ENCODE data around the gene CTNS.

Gene CTNS

GRCh38 chr17:3636154-3636907, at the start of gene CTNS, which contains the start of gene SHPK:
Gene CTNS, plus strand, starts transcription at chr17:3636760. Its CDS starts 3,447 bp downstream, at chr17:3640207.
Gene SHPK, minus strand, starts transcription at chr17:3636250. Its CDS starts 31 bp downstream, at chr17:3636219.
- Histone ChIP-seq H3K9ac (ENCODE audit: low read length in 5 of 5) (peak within 1 kb of the TSS; percentile 26 to 93 (median 84)), H3K9me3 (ENCODE audit: control insufficient read depth in 5 of 5, low read length in 5 of 5) (no peaks in the 10 kb centered on the region), H3K4me1 (ENCODE audit: control insufficient read depth in 5 of 5, insufficient read depth in 5 of 5, low read length in 5 of 5) (peaks cover 2 to 45% (median 33%) of the 10 kb centered on the region in 5 donors), H3K27me3 (ENCODE audit: control insufficient read depth in 5 of 5, insufficient read depth in 4 of 5, low read length in 5 of 5) (no peaks in the 10 kb centered on the region), H3K36me3 (ENCODE audit: control insufficient read depth in 5 of 5, insufficient read depth in 5 of 5, low read length in 5 of 5) (peaks cover 0 to 22% (median 13%) of the 10 kb centered on the region in 5 donors), H3K4me3 (ENCODE audit: low read depth in 1 of 5, low read length in 5 of 5) (peak within 1 kb of the TSS; percentile 74 to 97 (median 92)), H3K27ac (ENCODE audit: low read depth, low read length) (peak within 1 kb of the TSS; percentile 91)

- Histone ChIP-seq H3K27me3 (ENCODE audit: control insufficient read depth in 5 of 5, insufficient read depth in 4 of 5, low read length in 5 of 5) (no peaks in the 10 kb centered on the region), H3K4me1 (ENCODE audit: control insufficient read depth in 5 of 5, insufficient read depth in 5 of 5, low read length in 5 of 5) (peaks cover 0 to 12% (median 4%) of the 10 kb centered on the region in 5 donors), H3K4me3 (ENCODE audit: low read depth in 1 of 5, low read length in 5 of 5) (no peak overlapping the region), H3K36me3 (ENCODE audit: control insufficient read depth in 5 of 5, insufficient read depth in 5 of 5, low read length in 5 of 5) (peaks cover 0 to 75% (median 63%) of the 10 kb centered on the region in 5 donors), H3K27ac (ENCODE audit: low read depth, low read length) (no peak overlapping the region), H3K9me3 (ENCODE audit: control insufficient read depth in 5 of 5, low read length in 5 of 5) (no peaks in the 10 kb centered on the region), H3K9ac (ENCODE audit: low read length in 5 of 5) (no peak overlapping the region)
Measured at GRCh38 chr17:3589784-3590183, 46.8 kb upstream of the CTNS start.

GRCh38 chr17:3590231-3590630, 46.3 kb upstream of the CTNS start:
- H3K4me3 ChIP-seq (ENCODE audit: low read depth in 1 of 5, low read length in 5 of 5): no peak overlapping the region
- H3K27me3 ChIP-seq (ENCODE audit: control insufficient read depth in 5 of 5, insufficient read depth in 4 of 5, low read length in 5 of 5): no peaks in the 10 kb centered on the region
- no peaks in the 10 kb centered on the region for H3K9me3 ChIP-seq (ENCODE audit: control insufficient read depth in 5 of 5, low read length in 5 of 5)
- peaks cover 0 to 16% (median 7%) of the 10 kb centered on the region in 5 donors for H3K4me1 ChIP-seq (ENCODE audit: control insufficient read depth in 5 of 5, insufficient read depth in 5 of 5, low read length in 5 of 5)
- no peak overlapping the region for H3K9ac ChIP-seq (ENCODE audit: low read length in 5 of 5)
- no peak overlapping the region for H3K27ac ChIP-seq (ENCODE audit: low read depth, low read length)
- H3K36me3 ChIP-seq (ENCODE audit: control insufficient read depth in 5 of 5, insufficient read depth in 5 of 5, low read length in 5 of 5): peaks cover 0 to 74% (median 61%) of the 10 kb centered on the region in 5 donors

- peaks cover 0 to 73% (median 58%) of the 10 kb centered on the region in 5 donors for H3K36me3 ChIP-seq (ENCODE audit: control insufficient read depth in 5 of 5, insufficient read depth in 5 of 5, low read length in 5 of 5)
Measured at GRCh38 chr17:3590768-3591167, 45.8 kb upstream of the CTNS start.

GRCh38 chr17:3592216-3592860, 44.2 kb upstream of the CTNS start:
- peaks cover 0 to 67% (median 47%) of the 10 kb centered on the region in 5 donors for H3K36me3 ChIP-seq (ENCODE audit: control insufficient read depth in 5 of 5, insufficient read depth in 5 of 5, low read length in 5 of 5)
- no peaks in the 10 kb centered on the region for H3K27me3 ChIP-seq (ENCODE audit: control insufficient read depth in 5 of 5, insufficient read depth in 4 of 5, low read length in 5 of 5)
- H3K4me1 ChIP-seq (ENCODE audit: control insufficient read depth in 5 of 5, insufficient read depth in 5 of 5, low read length in 5 of 5): peaks cover 0 to 23% (median 7%) of the 10 kb centered on the region in 5 donors
- H3K9me3 ChIP-seq (ENCODE audit: control insufficient read depth in 5 of 5, low read length in 5 of 5): no peaks in the 10 kb centered on the region
- H3K9ac ChIP-seq (ENCODE audit: low read length in 5 of 5): no peak overlapping the region
- no peak overlapping the region for H3K4me3 ChIP-seq (ENCODE audit: low read depth in 1 of 5, low read length in 5 of 5)
- H3K27ac ChIP-seq (ENCODE audit: low read depth, low read length): no peak overlapping the region

More at GRCh38 chr17:3590768-3591167, 45.8 kb upstream of the CTNS start:
- no peak overlapping the region for H3K4me3 ChIP-seq (ENCODE audit: low read depth in 1 of 5, low read length in 5 of 5)
- H3K27ac ChIP-seq (ENCODE audit: low read depth, low read length): no peak overlapping the region
- H3K9me3 ChIP-seq (ENCODE audit: control insufficient read depth in 5 of 5, low read length in 5 of 5): no peaks in the 10 kb centered on the region
- peaks cover 0 to 21% (median 7%) of the 10 kb centered on the region in 5 donors for H3K4me1 ChIP-seq (ENCODE audit: control insufficient read depth in 5 of 5, insufficient read depth in 5 of 5, low read length in 5 of 5)
- H3K9ac ChIP-seq (ENCODE audit: low read length in 5 of 5): no peak overlapping the region
- H3K27me3 ChIP-seq (ENCODE audit: control insufficient read depth in 5 of 5, insufficient read depth in 4 of 5, low read length in 5 of 5): no peaks in the 10 kb centered on the region

GRCh38 chr17:3593384-3593783, 43.2 kb upstream of the CTNS start:
- Histone ChIP-seq H3K9ac (ENCODE audit: low read length in 5 of 5) (no peak overlapping the region), H3K9me3 (ENCODE audit: control insufficient read depth in 5 of 5, low read length in 5 of 5) (no peaks in the 10 kb centered on the region), H3K4me3 (ENCODE audit: low read depth in 1 of 5, low read length in 5 of 5) (no peak overlapping the region), H3K4me1 (ENCODE audit: control insufficient read depth in 5 of 5, insufficient read depth in 5 of 5, low read length in 5 of 5) (peaks cover 0 to 23% (median 7%) of the 10 kb centered on the region in 5 donors), H3K27ac (ENCODE audit: low read depth, low read length) (no peak overlapping the region), H3K27me3 (ENCODE audit: control insufficient read depth in 5 of 5, insufficient read depth in 4 of 5, low read length in 5 of 5) (no peaks in the 10 kb centered on the region), H3K36me3 (ENCODE audit: control insufficient read depth in 5 of 5, insufficient read depth in 5 of 5, low read length in 5 of 5) (peaks cover 0 to 60% (median 39%) of the 10 kb centered on the region in 5 donors)

- H3K36me3 ChIP-seq (ENCODE audit: control insufficient read depth in 5 of 5, insufficient read depth in 5 of 5, low read length in 5 of 5): peaks cover 0 to 52% (median 34%) of the 10 kb centered on the region in 5 donors
- H3K9me3 ChIP-seq (ENCODE audit: control insufficient read depth in 5 of 5, low read length in 5 of 5): no peaks in the 10 kb centered on the region
- H3K4me3 ChIP-seq (ENCODE audit: low read depth in 1 of 5, low read length in 5 of 5): peak overlapping the region in 1 of 5 donors; percentile 4
- H3K9ac ChIP-seq (ENCODE audit: low read length in 5 of 5): peak overlapping the region in 1 of 5 donors; percentile 16
- H3K27ac ChIP-seq (ENCODE audit: low read depth, low read length): peak overlapping the region; percentile 10
- H3K4me1 ChIP-seq (ENCODE audit: control insufficient read depth in 5 of 5, insufficient read depth in 5 of 5, low read length in 5 of 5): peaks cover 0 to 23% (median 7%) of the 10 kb centered on the region in 5 donors
- H3K27me3 ChIP-seq (ENCODE audit: control insufficient read depth in 5 of 5, insufficient read depth in 4 of 5, low read length in 5 of 5): no peaks in the 10 kb centered on the region
Measured at GRCh38 chr17:3594051-3594800, 42.3 kb upstream of the CTNS start.

GRCh38 chr17:3594976-3595375, 41.6 kb upstream of the CTNS start:
- no peaks in the 10 kb centered on the region for H3K27me3 ChIP-seq (ENCODE audit: control insufficient read depth in 5 of 5, insufficient read depth in 4 of 5, low read length in 5 of 5)
- H3K27ac ChIP-seq (ENCODE audit: low read depth, low read length): no peak overlapping the region
- peaks cover 0 to 23% (median 7%) of the 10 kb centered on the region in 5 donors for H3K4me1 ChIP-seq (ENCODE audit: control insufficient read depth in 5 of 5, insufficient read depth in 5 of 5, low read length in 5 of 5)
- peak overlapping the region in 1 of 5 donors; percentile 16 for H3K9ac ChIP-seq (ENCODE audit: low read length in 5 of 5)
- no peak overlapping the region for H3K4me3 ChIP-seq (ENCODE audit: low read depth in 1 of 5, low read length in 5 of 5)
- peaks cover 0 to 45% (median 27%) of the 10 kb centered on the region in 5 donors for H3K36me3 ChIP-seq (ENCODE audit: control insufficient read depth in 5 of 5, insufficient read depth in 5 of 5, low read length in 5 of 5)
- no peaks in the 10 kb centered on the region for H3K9me3 ChIP-seq (ENCODE audit: control insufficient read depth in 5 of 5, low read length in 5 of 5)

GRCh38 chr17:3596804-3597464, 39.6 kb upstream of the CTNS start:
- peaks cover 0 to 23% (median 7%) of the 10 kb centered on the region in 5 donors for H3K4me1 ChIP-seq (ENCODE audit: control insufficient read depth in 5 of 5, insufficient read depth in 5 of 5, low read length in 5 of 5)
- no peak overlapping the region for H3K27ac ChIP-seq (ENCODE audit: low read depth, low read length)
- no peak overlapping the region for H3K9ac ChIP-seq (ENCODE audit: low read length in 5 of 5)
- H3K4me3 ChIP-seq (ENCODE audit: low read depth in 1 of 5, low read length in 5 of 5): no peak overlapping the region
- H3K27me3 ChIP-seq (ENCODE audit: control insufficient read depth in 5 of 5, insufficient read depth in 4 of 5, low read length in 5 of 5): no peaks in the 10 kb centered on the region
- no peaks in the 10 kb centered on the region for H3K9me3 ChIP-seq (ENCODE audit: control insufficient read depth in 5 of 5, low read length in 5 of 5)
- peaks cover 0 to 25% (median 9%) of the 10 kb centered on the region in 5 donors for H3K36me3 ChIP-seq (ENCODE audit: control insufficient read depth in 5 of 5, insufficient read depth in 5 of 5, low read length in 5 of 5)
